Upper lobe of left lung (tissue), 4 donors: ENCODE results near the gene FGF14.

ENCODE experiments used
- CTCF ChIP-seq, 6 experiments: fragments of 450-650 bp in 4 of 6; fragments of 200-600 bp in 2 of 6; sonication (generic) in 2 of 6; IDR thresholded peaks; one replicate each; pipeline ENCODE4 v1.5.1; 2016 to 2019; ENCODE audit warnings: antibody characterized with exemption in 6 of 6
- EP300 ChIP-seq, 4 donors: sonication (generic); formaldehyde crosslinking; IDR thresholded peaks; one replicate each; pipeline ENCODE4 v1.5.1; 2017; ENCODE audit warnings: antibody characterized with exemption in 4 of 4, control low read depth in 2 of 4

GRCh38 chr13:101703838-101704237, 698.0 kb downstream of the FGF14 start:
- no peak for TF ChIP-seq CTCF (IDR thresholded peaks at IDR 0.05)
- TF ChIP-seq EP300 (IDR thresholded peaks at IDR 0.05), result no peak
